Upper lobe of left lung (tissue), 6 donors: Measurements from ENCODE around the gene SIPA1. TPM values are rescaled to one million over a fixed set of nuclear protein-coding genes. Genes with fewer than 3 reads are reported as not detected.

Experiments
- ATAC-seq, 2 donors: fragments of 200-7000 bp; cut with Tn5 transposase; one replicate each; pipeline ENCODE4 v1.9.1; 2022; ENCODE audit warnings: mild to moderate bottlenecking in 2 of 2, moderate library complexity in 2 of 2; ENCODE audit not compliant: low FRiP score in 2 of 2
- DNase-seq, 2 donors: peaks; one replicate each; pipeline ENCODE4 v3.0.0-alpha.2; 2019 to 2020
- H3K27ac ChIP-seq, 4 donors: fragments of 200-600 bp; sonication (generic); one replicate each; pipeline ENCODE4 v1.5.1; 2016 to 2019
- H3K27me3 ChIP-seq, 4 donors: fragments of 200-600 bp; sonication (generic); one replicate each; pipeline ENCODE4 v1.5.1; 2017 to 2019
- H3K36me3 ChIP-seq, 4 donors: fragments of 200-600 bp; sonication (generic); one replicate each; pipeline ENCODE4 v1.5.1; 2016 to 2019
- H3K4me1 ChIP-seq, 4 donors: fragments of 200-600 bp; sonication (generic); one replicate each; pipeline ENCODE4 v1.5.1; 2018 to 2019
- H3K4me3 ChIP-seq, 4 donors: fragments of 200-600 bp; sonication (generic); one replicate each; pipeline ENCODE4 v1.5.1; 2017 to 2019; ENCODE audit warnings: mild to moderate bottlenecking in 2 of 4, moderate library complexity in 1 of 4
- H3K9me3 ChIP-seq, 4 donors: fragments of 200-600 bp; sonication (generic); one replicate each; pipeline ENCODE4 v1.5.1; 2018 to 2019
- EP300 ChIP-seq, 4 donors: sonication (generic); formaldehyde crosslinking; IDR thresholded peaks; one replicate each; pipeline ENCODE4 v1.5.1; 2017; ENCODE audit warnings: antibody characterized with exemption in 4 of 4, control low read depth in 2 of 4
- POLR2A ChIP-seq, 4 donors: fragments of 450-650 bp; IDR thresholded peaks; one replicate each; pipeline ENCODE4 v1.5.1; 2016 to 2017; ENCODE audit warnings: antibody characterized with exemption in 4 of 4, mild to moderate bottlenecking in 2 of 4
- POLR2AphosphoS5 ChIP-seq, 2 donors: sonication (generic); formaldehyde crosslinking; IDR thresholded peaks; one replicate each; pipeline ENCODE4 v1.5.1; 2017; ENCODE audit warnings: antibody characterized with exemption in 2 of 2
- WGBS, 2 donors: methylation state at CpG; one replicate each; pipeline ENCODE4 v1.1.5; 2017 to 2018; 5-methylcytosine and 5-hydroxymethylcytosine counted together
- total RNA-seq, 6 donors: library from RNA; depleted of rRNA in 4 of 6; stranded (reverse); fragments of >200 nt in 4 of 6; gene quantifications; one replicate each; pipeline versions ENCODE4 v1.1.0 to v1.2.1, GENCODE V29; 2016 to 2021
- TF ChIP-seq, protein P1 (sequence below), 6 experiments: fragments of 450-650 bp in 4 of 6; fragments of 200-600 bp in 2 of 6; sonication (generic) in 2 of 6; IDR thresholded peaks; one replicate each; pipeline ENCODE4 v1.5.1; 2016 to 2019; ENCODE audit warnings: antibody characterized with exemption in 6 of 6
- donor health status: DM: no; HTN: no; CAD: no; lungs with moderate emphysema.
- donor health status: DM: no; HTN: yes; CAD: no; lungs with severe emphysema.

Gene SIPA1
- total RNA-seq, 6 donors from 2014 or later: 42.7 to 137 (median 74.9) TPM

- WGBS, 2 donors: 93 to 98% methylated on average over 7 to 14 of the region's 16 CpGs
- DNase-seq (no peak), ATAC-seq (no peak)
- Histone ChIP-seq H3K27me3 (no peaks in the 10 kb centered on the region), H3K36me3 (peaks cover 16 to 79% (median 68%) of the 10 kb centered on the region in 4 donors), H3K27ac (peak overlapping the region; percentile 30 to 98 (median 94)), H3K4me3 (no peak overlapping the region), H3K4me1 (peaks cover 41 to 79% (median 47%) of the 10 kb centered on the region in 4 donors), H3K9me3 (no peaks in the 10 kb centered on the region)
- TF ChIP-seq POLR2AphosphoS5 (IDR thresholded peaks at IDR 0.05) (no peak), EP300 (IDR thresholded peaks at IDR 0.05) (no peak), POLR2A (IDR thresholded peaks at IDR 0.05) (no peak)
- TF ChIP-seq, protein P1, sequence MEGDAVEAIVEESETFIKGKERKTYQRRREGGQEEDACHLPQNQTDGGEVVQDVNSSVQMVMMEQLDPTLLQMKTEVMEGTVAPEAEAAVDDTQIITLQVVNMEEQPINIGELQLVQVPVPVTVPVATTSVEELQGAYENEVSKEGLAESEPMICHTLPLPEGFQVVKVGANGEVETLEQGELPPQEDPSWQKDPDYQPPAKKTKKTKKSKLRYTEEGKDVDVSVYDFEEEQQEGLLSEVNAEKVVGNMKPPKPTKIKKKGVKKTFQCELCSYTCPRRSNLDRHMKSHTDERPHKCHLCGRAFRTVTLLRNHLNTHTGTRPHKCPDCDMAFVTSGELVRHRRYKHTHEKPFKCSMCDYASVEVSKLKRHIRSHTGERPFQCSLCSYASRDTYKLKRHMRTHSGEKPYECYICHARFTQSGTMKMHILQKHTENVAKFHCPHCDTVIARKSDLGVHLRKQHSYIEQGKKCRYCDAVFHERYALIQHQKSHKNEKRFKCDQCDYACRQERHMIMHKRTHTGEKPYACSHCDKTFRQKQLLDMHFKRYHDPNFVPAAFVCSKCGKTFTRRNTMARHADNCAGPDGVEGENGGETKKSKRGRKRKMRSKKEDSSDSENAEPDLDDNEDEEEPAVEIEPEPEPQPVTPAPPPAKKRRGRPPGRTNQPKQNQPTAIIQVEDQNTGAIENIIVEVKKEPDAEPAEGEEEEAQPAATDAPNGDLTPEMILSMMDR (IDR thresholded peaks at IDR 0.05): no peak
Measured at GRCh38 chr11:65649656-65650546, 12.0 kb downstream of the SIPA1 start.

DNA sequence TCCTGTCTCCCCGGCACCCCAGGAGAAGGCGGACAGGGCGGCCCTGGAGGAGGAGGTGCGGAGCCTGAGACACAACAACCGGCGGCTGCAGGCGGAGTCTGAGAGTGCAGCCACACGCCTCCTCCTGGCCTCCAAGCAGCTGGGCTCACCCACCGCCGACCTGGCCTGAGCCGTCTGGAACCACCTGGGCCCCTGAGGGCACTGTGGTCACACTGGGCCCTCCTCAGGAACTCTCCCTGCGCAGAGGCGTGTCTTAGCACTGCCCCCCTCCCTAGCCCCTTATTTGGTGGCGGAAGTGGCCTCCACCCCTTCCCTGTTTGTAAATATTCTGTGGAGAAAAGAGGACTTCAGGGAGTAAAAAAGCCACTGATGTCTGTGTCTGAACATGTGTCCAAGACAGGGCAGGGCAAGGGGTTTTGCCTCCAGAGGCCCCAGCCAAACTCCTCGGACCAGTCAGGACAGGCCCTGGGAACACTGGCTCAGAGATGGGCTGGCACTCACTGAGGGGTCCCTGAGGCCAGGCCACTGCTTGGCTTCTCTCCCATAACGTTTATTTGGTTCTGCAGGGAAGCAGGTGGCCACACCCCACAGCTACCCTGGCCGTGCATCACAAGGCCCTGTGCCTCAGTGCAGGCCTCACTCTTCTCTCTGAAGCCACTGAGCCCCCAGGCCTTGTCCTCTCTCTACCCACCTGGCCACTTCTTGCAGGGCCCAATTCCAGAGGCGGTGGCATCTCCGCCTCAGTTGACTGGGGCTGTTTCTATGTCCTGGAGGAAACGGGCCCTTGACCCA, 12.8 kb downstream of the SIPA1 start:
- no peaks in the 10 kb centered on the region for H3K27me3 ChIP-seq
- no peak for ATAC-seq
- H3K36me3 ChIP-seq: peaks cover 16 to 79% (median 70%) of the 10 kb centered on the region in 4 donors
- TF ChIP-seq POLR2A (IDR thresholded peaks at IDR 0.05) (no peak), EP300 (IDR thresholded peaks at IDR 0.05) (no peak), POLR2AphosphoS5 (IDR thresholded peaks at IDR 0.05) (no peak)
- TF ChIP-seq, protein P1 (IDR thresholded peaks at IDR 0.05): no peak
- no peak overlapping the region for H3K4me3 ChIP-seq
- H3K4me1 ChIP-seq: peaks cover 42 to 73% (median 47%) of the 10 kb centered on the region in 4 donors
- peak in 1 of 2 donors; percentile 68 for DNase-seq
- no peaks in the 10 kb centered on the region for H3K9me3 ChIP-seq
- WGBS, 2 donors: 70 to 76% methylated on average over 14 to 20 of the region's 20 CpGs
- H3K27ac ChIP-seq: peak overlapping the region; percentile 93 to 98 (median 94)

DNA sequence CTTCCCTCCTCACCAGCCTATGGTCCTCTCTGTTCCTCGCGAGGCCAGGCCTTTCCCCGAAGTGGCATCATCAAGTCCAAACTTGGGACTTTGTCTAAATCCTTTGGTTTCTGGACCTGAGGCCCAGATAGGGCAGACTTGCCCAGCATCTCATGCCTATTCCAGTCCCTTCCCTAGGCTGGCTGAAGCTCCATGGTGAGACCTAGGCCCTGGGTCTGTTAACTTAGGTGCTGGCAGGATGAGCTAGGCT, 13.4 kb downstream of the SIPA1 start:
- Histone ChIP-seq H3K4me1 (peaks cover 42 to 72% (median 47%) of the 10 kb centered on the region in 4 donors), H3K36me3 (peaks cover 13 to 79% (median 71%) of the 10 kb centered on the region in 4 donors), H3K27ac (peak overlapping the region; percentile 93 to 98 (median 94)), H3K27me3 (no peaks in the 10 kb centered on the region), H3K4me3 (no peak overlapping the region), H3K9me3 (no peaks in the 10 kb centered on the region)
- ATAC-seq (no peak), DNase-seq (no peak)
- TF ChIP-seq, protein P1 (IDR thresholded peaks at IDR 0.05): no peak
- TF ChIP-seq EP300 (IDR thresholded peaks at IDR 0.05): no peak
- TF ChIP-seq POLR2A (IDR thresholded peaks at IDR 0.05): no peak
- no peak for TF ChIP-seq POLR2AphosphoS5 (IDR thresholded peaks at IDR 0.05)
- WGBS, 2 donors: 89 to 98% methylated on average over 3 of the region's 3 CpGs

DNA sequence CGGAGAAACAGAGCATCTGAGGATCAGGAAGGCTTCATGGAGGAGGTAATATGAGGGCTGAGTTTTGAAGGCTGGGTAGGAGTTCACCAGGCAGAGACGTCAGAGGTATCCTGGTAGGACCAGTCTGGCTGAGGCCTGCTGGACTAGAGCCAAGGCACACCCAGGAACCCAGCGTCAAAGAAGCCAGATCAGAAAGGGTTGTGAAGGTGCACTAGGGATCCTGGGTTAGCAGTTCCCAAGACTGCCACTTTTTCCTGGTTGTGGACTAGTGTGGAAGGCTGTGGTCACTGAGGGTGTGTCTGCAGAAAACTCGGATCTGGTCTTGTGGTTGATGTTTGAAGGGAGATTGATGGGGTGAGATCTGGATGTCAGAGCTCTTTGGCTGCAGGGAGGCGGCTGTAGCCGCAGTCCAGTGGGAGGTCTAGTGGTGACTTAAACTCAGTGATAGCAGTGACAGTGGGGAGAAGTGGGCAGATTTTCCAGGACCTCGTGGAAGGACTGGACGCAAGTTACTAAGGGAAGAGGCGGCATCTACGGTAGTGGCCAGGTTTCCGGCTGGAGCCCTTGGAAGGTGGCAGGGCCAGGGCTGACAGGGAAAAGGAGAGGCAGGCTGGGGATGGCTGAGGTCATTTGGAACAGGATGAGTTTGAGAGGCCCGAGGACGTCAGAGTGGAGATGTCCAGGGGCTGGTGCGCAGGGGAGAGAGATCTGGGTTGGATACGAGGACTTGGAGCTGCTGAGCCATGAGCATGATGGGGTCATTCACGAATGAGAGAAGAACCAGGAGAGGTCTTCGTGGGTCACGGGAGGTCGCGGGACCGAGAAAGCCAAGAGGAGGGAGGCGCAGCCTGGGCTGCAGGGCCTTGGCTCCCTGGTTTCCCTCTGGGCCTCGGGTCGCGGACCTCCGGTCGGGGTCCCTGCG, 13.9 kb downstream of the SIPA1 start:
- Histone ChIP-seq H3K27me3 (no peaks in the 10 kb centered on the region), H3K4me1 (peaks cover 41 to 66% (median 47%) of the 10 kb centered on the region in 4 donors), H3K9me3 (no peaks in the 10 kb centered on the region), H3K27ac (peak overlapping the region; percentile 93 to 98 (median 94)), H3K4me3 (peak overlapping the region in 3 of 4 donors; percentile 48 to 57 (median 57)), H3K36me3 (peaks cover 12 to 79% (median 72%) of the 10 kb centered on the region in 4 donors)
- no peak for TF ChIP-seq EP300 (IDR thresholded peaks at IDR 0.05)
- TF ChIP-seq POLR2AphosphoS5 (IDR thresholded peaks at IDR 0.05): no peak
- TF ChIP-seq POLR2A (IDR thresholded peaks at IDR 0.05): no peak
- TF ChIP-seq, protein P1 (IDR thresholded peaks at IDR 0.05): no peak
- 14 to 24% methylated on average over 23 to 28 of the region's 28 CpGs for WGBS, 2 donors
- ATAC-seq: peak in 1 of 2 donors; percentile 34
- peak in 1 of 2 donors; percentile 66 for DNase-seq
